HG03575 (cell line): Measurements from ENCODE around the gene AFAP1L1.
"Not testable (repeated sequence)": the region's sequence is repeated elsewhere in the genome, so short reads cannot be mapped to it uniquely, and the experiment has no call there.

Experiments used
- ATAC-seq: cut with Tn5 transposase; IDR thresholded peaks from one replicate; pipeline ENCODE4 v1.9.1; 2021; ENCODE audit not compliant: unreplicated experiment, insufficient number of reproducible peaks, low FRiP score; ENCODE audit errors: extremely low read depth

AFAP1L1 gene

GRCh38 chr5:149379818-149380374 is 108.2 kb downstream of the AFAP1L1 start:
- ATAC-seq: no peak

GRCh38 chr5:149380466-149381121 is 108.9 kb downstream of the AFAP1L1 start:
- no peak for ATAC-seq

- ATAC-seq: no peak
These were observed 109.8 kb downstream of the AFAP1L1 start for GRCh38 chr5:149381261-149381985.

- no peak for ATAC-seq
These were observed 110.3 kb downstream of the AFAP1L1 start for GRCh38 chr5:149381986-149382338.

GRCh38 chr5:149382517-149383220 is 111.0 kb downstream of the AFAP1L1 start:
- ATAC-seq: no peak

GRCh38 chr5:149383399-149383798 is 111.7 kb downstream of the AFAP1L1 start:
- no peak for ATAC-seq

GRCh38 chr5:149386166-149386565 is 114.5 kb downstream of the AFAP1L1 start:
- no peak for ATAC-seq

- ATAC-seq: no peak
These were observed 115.5 kb downstream of the AFAP1L1 start for GRCh38 chr5:149387081-149387631.

- no peak for ATAC-seq
These were observed 116.3 kb downstream of the AFAP1L1 start for GRCh38 chr5:149387982-149388381.

- no peak for ATAC-seq
These were observed 117.0 kb downstream of the AFAP1L1 start for GRCh38 chr5:149388498-149389190.

GRCh38 chr5:149389552-149390495 is 118.2 kb downstream of the AFAP1L1 start:
- ATAC-seq: no peak

- not testable (repeated sequence) for ATAC-seq
These were observed 119.4 kb downstream of the AFAP1L1 start for GRCh38 chr5:149391076-149391475.
